Mesenteric fat pad (tissue), 1 donor: ENCODE results near the gene PRR20A. TPM values are rescaled to one million over a fixed set of nuclear protein-coding genes. Genes with fewer than 3 reads are reported as not detected.
"Not testable (repeated sequence)": the region's sequence is repeated elsewhere in the genome, so short reads cannot be mapped to it uniquely, and the experiment has no call there.

ENCODE experiments used
- DNase-seq: peaks from one replicate; pipeline ENCODE4 v3.0.0-alpha.2; 2020; ENCODE audit warnings: low spot score
- long read RNA-seq: library from polyadenylated mRNA; unstranded; transcript quantifications from one replicate; pipeline ENCODE4 v2.0.0, GENCODE V29; 2020
- total RNA-seq: library from RNA; stranded (reverse); fragmentation: NEBNext Ultra II Directional; extraction: Animal tissue kit (Norgen Biotek cat#: 25700); gene quantifications from one replicate; pipeline ENCODE4 v1.2.1, GENCODE V29; 2021
- donor health status: DM: yes; HTN: yes; CAD: no.

PRR20A gene
- not detected for total RNA-seq
- long read RNA-seq, result 0 reads

GRCh38 chr13:57140235-57140968 is at the start of gene PRR20A:
Gene PRR20A, plus strand, starts transcription at chr13:57140918. Its CDS starts 387 bp downstream, at chr13:57141305.
- DNase-seq, result not testable (repeated sequence)

GRCh38 chr13:57114945-57115344 is 25.8 kb upstream of the PRR20A start:
- no peak for DNase-seq

- no peak for DNase-seq
Measured at GRCh38 chr13:57123681-57124080, 17.0 kb upstream of the PRR20A start.

GRCh38 chr13:57128909-57129308 is 11.8 kb upstream of the PRR20A start:
- DNase-seq, result no peak

GRCh38 chr13:57136093-57136492 is 4.6 kb upstream of the PRR20A start:
- DNase-seq, result no peak

- no peak for DNase-seq
Measured at GRCh38 chr13:57137585-57137984, 3.1 kb upstream of the PRR20A start.

- DNase-seq, result no peak
Measured at GRCh38 chr13:57138988-57139387, 1.7 kb upstream of the PRR20A start.

- DNase-seq, result not testable (repeated sequence)
Measured at GRCh38 chr13:57139781-57140180, 937 bp upstream of the PRR20A start.

GRCh38 chr13:57147188-57147587 is 6.5 kb downstream of the PRR20A start, which contains the start of gene PRR20B:
Gene PRR20B, plus strand, starts transcription at chr13:57147488. Its CDS starts 387 bp downstream, at chr13:57147875.
- DNase-seq, result not testable (repeated sequence)

GRCh38 chr13:57148106-57148505 is 7.4 kb downstream of the PRR20A start:
- DNase-seq, result not testable (repeated sequence)

GRCh38 chr13:57153761-57154160 is 13.0 kb downstream of the PRR20A start, which contains the start of gene PRR20C:
Gene PRR20C, plus strand, starts transcription at chr13:57154061. Its CDS starts 387 bp downstream, at chr13:57154448.
- DNase-seq, result not testable (repeated sequence)

- DNase-seq, result not testable (repeated sequence)
Measured at GRCh38 chr13:57160332-57160731, 19.6 kb downstream of the PRR20A start, which contains the start of gene PRR20D. Gene PRR20D, plus strand, starts transcription at chr13:57160632. Its CDS starts 387 bp downstream, at chr13:57161019.

- not testable (repeated sequence) for DNase-seq
Measured at GRCh38 chr13:57166897-57167296, 26.2 kb downstream of the PRR20A start, which contains the start of gene PRR20E. Gene PRR20E, plus strand, starts transcription at chr13:57167197. Its CDS starts 387 bp downstream, at chr13:57167584.

GRCh38 chr13:57191667-57192066 is 50.9 kb downstream of the PRR20A start:
- no peak for DNase-seq

Other genes with a start within 250 kb of the PRR20A start
- not detected for gene PRR20B, start 6.6 kb downstream of the PRR20A start, total RNA-seq
- not detected for gene PRR20C, start 13.1 kb downstream of the PRR20A start, total RNA-seq
- gene PRR20D, start 19.7 kb downstream of the PRR20A start, total RNA-seq, result not detected
- gene PRR20E, start 26.3 kb downstream of the PRR20A start, total RNA-seq, result not detected